Measurements from ENCODE around the gene CLEC4M. TPM values are rescaled to one million over a fixed set of nuclear protein-coding genes. Genes with fewer than 3 reads are reported as not detected.

CLEC4M gene
- polyA plus RNA-seq, 1 experiment, result not detected

- TF ChIP-seq CTCF (IDR thresholded peaks at IDR 0.05; ENCODE audit: low read depth, low read length), result no peak
- POLR2A ChIA-PET, result no interaction called here
Observed at GRCh38 chr19:7783991-7784423, 21.0 kb downstream of the CLEC4M start.

GRCh38 chr19:7784856-7785255, 21.8 kb downstream of the CLEC4M start:
- Histone ChIP-seq H3K27me3 (ENCODE audit: control insufficient read depth, insufficient read depth, low read length) (peaks cover 31% of the 10 kb centered on the region), H3K4me3 (ENCODE audit: low read depth, low read length) (no peak overlapping the region), H3K27ac (ENCODE audit: low read depth, low read length) (no peak overlapping the region), H3K9me3 (ENCODE audit: control insufficient read depth, insufficient read depth, low read length) (no peaks in the 10 kb centered on the region; the same call in 1 of the 2 replicates)
- no peak for DNase-seq (ENCODE audit: low read depth, low spot score)
- CTCF ChIA-PET, result no interaction called here
- TF ChIP-seq CTCF (IDR thresholded peaks at IDR 0.05; ENCODE audit: low read depth, low read length), result no peak
- POLR2A ChIA-PET, result no interaction called here

More at GRCh38 chr19:7783991-7784423, 21.0 kb downstream of the CLEC4M start:
- DNase-seq (ENCODE audit: low read depth, low spot score), result peak; percentile 8
- CTCF ChIA-PET, result interaction anchor here (1.3 kb wide), 1 partner anchor 16 kb away, joined by 4 read pairs; no protein-coding TSS in a partner anchor
- no peak overlapping the region for H3K27ac ChIP-seq (ENCODE audit: low read depth, low read length)
- peaks cover 31% of the 10 kb centered on the region for H3K27me3 ChIP-seq (ENCODE audit: control insufficient read depth, insufficient read depth, low read length)
- H3K9me3 ChIP-seq (ENCODE audit: control insufficient read depth, insufficient read depth, low read length), result no peaks in the 10 kb centered on the region; the same call in 1 of the 2 replicates
- H3K4me3 ChIP-seq (ENCODE audit: low read depth, low read length), result no peak overlapping the region

- no peak for TF ChIP-seq CTCF (IDR thresholded peaks at IDR 0.05; ENCODE audit: low read depth, low read length)
- CTCF ChIA-PET, result no interaction called here
- POLR2A ChIA-PET, result interaction anchor here (0.6 kb wide), 1 partner anchor 431 kb away, joined by 4 read pairs; no protein-coding TSS in a partner anchor
- no peak for DNase-seq (ENCODE audit: low read depth, low spot score)
- no peak overlapping the region for H3K27ac ChIP-seq (ENCODE audit: low read depth, low read length)
- H3K4me3 ChIP-seq (ENCODE audit: low read depth, low read length), result no peak overlapping the region
- peaks cover 2% of the 10 kb centered on the region; the same call in 1 of the 2 replicates for H3K9me3 ChIP-seq (ENCODE audit: control insufficient read depth, insufficient read depth, low read length)
- peaks cover 21% of the 10 kb centered on the region for H3K27me3 ChIP-seq (ENCODE audit: control insufficient read depth, insufficient read depth, low read length)
Observed at GRCh38 chr19:7787141-7787540, 24.1 kb downstream of the CLEC4M start.

- ChIA-PET CTCF (no interaction called here), POLR2A (interaction anchor here (0.6 kb wide), 1 partner anchor 431 kb away, joined by 4 read pairs; no protein-coding TSS in a partner anchor)
- Histone ChIP-seq H3K27me3 (ENCODE audit: control insufficient read depth, insufficient read depth, low read length) (peaks cover 21% of the 10 kb centered on the region), H3K27ac (ENCODE audit: low read depth, low read length) (no peak overlapping the region), H3K9me3 (ENCODE audit: control insufficient read depth, insufficient read depth, low read length) (peaks cover 2% of the 10 kb centered on the region; the same call in 1 of the 2 replicates), H3K4me3 (ENCODE audit: low read depth, low read length) (no peak overlapping the region)
- no peak for TF ChIP-seq CTCF (IDR thresholded peaks at IDR 0.05; ENCODE audit: low read depth, low read length)
- no peak for DNase-seq (ENCODE audit: low read depth, low spot score)
Observed at GRCh38 chr19:7787602-7788177, 24.6 kb downstream of the CLEC4M start.

- ChIA-PET POLR2A (no interaction called here), CTCF (no interaction called here)
- Histone ChIP-seq H3K9me3 (ENCODE audit: control insufficient read depth, insufficient read depth, low read length) (peaks cover 2% of the 10 kb centered on the region), H3K4me3 (ENCODE audit: low read depth, low read length) (no peak overlapping the region), H3K27me3 (ENCODE audit: control insufficient read depth, insufficient read depth, low read length) (peaks cover 21% of the 10 kb centered on the region), H3K27ac (ENCODE audit: low read depth, low read length) (no peak overlapping the region)
- no peak for DNase-seq (ENCODE audit: low read depth, low spot score)
- no peak for TF ChIP-seq CTCF (IDR thresholded peaks at IDR 0.05; ENCODE audit: low read depth, low read length)
Observed at GRCh38 chr19:7788178-7788932, 25.3 kb downstream of the CLEC4M start.

Measured in AG04450 (cell line).